Lung (tissue), 12 donors: ENCODE data around the gene SLC34A1. TPM values are rescaled to one million over a fixed set of nuclear protein-coding genes. Genes with fewer than 3 reads are reported as not detected.

Source experiments
- ATAC-seq: fragments of 200-7000 bp; cut with Tn5 transposase; one replicate; pipeline ENCODE4 v1.9.1; 2020; ENCODE audit warnings: moderate number of reproducible peaks; ENCODE audit not compliant: insufficient read depth, low FRiP score
- DNase-seq, 3 donors: peaks; one replicate each; pipeline ENCODE4 v3.0.0-alpha.2; 2013 to 2017
- H3K27ac ChIP-seq, 2 donors: one replicate each; pipeline ENCODE4 v1.5.1; 2013; ENCODE audit warnings: mild to moderate bottlenecking in 2 of 2, moderate library complexity in 2 of 2, control low read depth in 1 of 2, inconsistent platforms in 1 of 2, low read depth in 1 of 2, low read length in 1 of 2
- H3K27me3 ChIP-seq, 3 donors: one replicate each; pipeline ENCODE4 v1.5.1; 2013; ENCODE audit warnings: low read length in 2 of 3; ENCODE audit not compliant: control insufficient read depth in 3 of 3, insufficient read depth in 3 of 3
- H3K36me3 ChIP-seq, 4 donors: one replicate each; pipeline ENCODE4 v1.5.1; 2013; ENCODE audit warnings: low read length in 4 of 4, mild to moderate bottlenecking in 1 of 4, moderate library complexity in 1 of 4; ENCODE audit not compliant: control insufficient read depth in 4 of 4, insufficient read depth in 4 of 4
- H3K4me1 ChIP-seq, 5 donors: one replicate each; pipeline ENCODE4 v1.5.1; 2013; ENCODE audit warnings: low read length in 5 of 5, mild to moderate bottlenecking in 2 of 5, moderate library complexity in 1 of 5; ENCODE audit not compliant: control insufficient read depth in 5 of 5, insufficient read depth in 5 of 5
- H3K4me3 ChIP-seq: one replicate; pipeline ENCODE4 v1.5.1; 2013; ENCODE audit warnings: mild to moderate bottlenecking, control low read depth, moderate library complexity
- H3K9ac ChIP-seq, 2 donors: one replicate each; pipeline ENCODE4 v1.5.1; 2013; ENCODE audit warnings: low read length in 2 of 2, control low read depth in 1 of 2; ENCODE audit not compliant: insufficient read depth in 1 of 2
- H3K9me3 ChIP-seq, 4 donors: one replicate each; pipeline ENCODE4 v1.5.1; 2013; ENCODE audit warnings: low read length in 3 of 4, mild to moderate bottlenecking in 1 of 4, moderate library complexity in 1 of 4; ENCODE audit not compliant: control insufficient read depth in 4 of 4, insufficient read depth in 3 of 4
- CTCF ChIP-seq: IDR thresholded peaks from 2 replicates; pipeline ENCODE4 v1.5.1; 2012; ENCODE audit warnings: mild to moderate bottlenecking; ENCODE audit errors: control extremely low read depth, extremely low read depth
- WGBS, 2 donors: extraction: QIAGEN DNeasy Blood & Tissue Kit; methylation state at CpG; one replicate each; pipeline ENCODE4 v1.1.7; 2013; 5-methylcytosine and 5-hydroxymethylcytosine counted together
- polyA plus RNA-seq, 2 donors: library from polyadenylated mRNA; stranded (reverse); fragments of 200-250 nt; gene quantifications; one replicate each; pipeline ENCODE4 v1.2.1, GENCODE V29; 2013
- total RNA-seq, 2 donors: library from RNA; depleted of rRNA in 1 of 2; stranded (reverse); fragments of >200 nt in 1 of 2; gene quantifications; one replicate each; pipeline ENCODE4 v1.2.1, GENCODE V29; 2014 to 2021
- donor health status: control.
- donor health status: control.
- donor health status: Bipolar disorder and iron deficiency.
- donor health status: healthy.
- donor health status: DM: yes; HTN: yes; CAD: no.

Gene SLC34A1
- total and polyA plus RNA-seq, 4 donors = 0.02 TPM; not detected in 3

- Histone ChIP-seq H3K36me3 (peaks cover 0 to 43% (median 14%) of the 10 kb centered on the region in 4 donors), H3K27me3 (peaks cover 0 to 4% (median 1%) of the 10 kb centered on the region in 3 donors), H3K27ac (no peak overlapping the region), H3K9ac (no peak overlapping the region), H3K9me3 (no peaks in the 10 kb centered on the region), H3K4me1 (no peaks in the 10 kb centered on the region), H3K4me3 (no peak overlapping the region)
- DNase-seq (no peak), ATAC-seq (no peak)
- no peak for TF ChIP-seq CTCF
- 90 to 92% methylated on average over 24 of the region's 24 CpGs for WGBS, 2 donors
Measured at GRCh38 chr5:177440211-177440989, 56.2 kb downstream of the SLC34A1 start.

GRCh38 chr5:177440990-177441780 is 57.0 kb downstream of the SLC34A1 start:
- no peak for TF ChIP-seq CTCF

GRCh38 chr5:177442066-177442826 is 58.0 kb downstream of the SLC34A1 start:
- Histone ChIP-seq H3K4me1 (peaks cover 0 to 9% (median 6%) of the 10 kb centered on the region in 5 donors), H3K9ac (no peak overlapping the region), H3K4me3 (no peak overlapping the region), H3K9me3 (no peaks in the 10 kb centered on the region), H3K27ac (no peak overlapping the region), H3K36me3 (peaks cover 0 to 30% (median 13%) of the 10 kb centered on the region in 4 donors), H3K27me3 (peaks cover 0 to 9% (median 4%) of the 10 kb centered on the region in 3 donors)
- ATAC-seq (no peak), DNase-seq (no peak)
- WGBS, 2 donors = 91 to 92% methylated on average over 20 of the region's 20 CpGs
- TF ChIP-seq CTCF = no peak

More at GRCh38 chr5:177440990-177441780, 57.0 kb downstream of the SLC34A1 start:
- Histone ChIP-seq H3K27me3 (peaks cover 0 to 8% (median 4%) of the 10 kb centered on the region in 3 donors), H3K9ac (no peak overlapping the region), H3K36me3 (peaks cover 0 to 37% (median 14%) of the 10 kb centered on the region in 4 donors), H3K4me1 (peaks cover 0 to 7% (median 3%) of the 10 kb centered on the region in 5 donors), H3K9me3 (no peaks in the 10 kb centered on the region), H3K27ac (no peak overlapping the region), H3K4me3 (no peak overlapping the region)
- ATAC-seq (no peak), DNase-seq (no peak)
- 91 to 92% methylated on average over 26 of the region's 26 CpGs for WGBS, 2 donors
